ENCODE measurements around the gene TIMM10. TPM values are rescaled to one million over a fixed set of nuclear protein-coding genes. Genes with fewer than 3 reads are reported as not detected.

The TIMM10 gene
- total RNA-seq, 3 donors from 2014 or later, result 37.2 to 56.4 (median 45.9) TPM

- intact Hi-C loops (cut with DNase I; ENCODE audit: low total_unique reads), result no loop called here
Observed at GRCh38 chr11:57496109-57496820, 34.3 kb downstream of the TIMM10 start.

GRCh38 chr11:57493507-57494503 lies 36.7 kb downstream of the TIMM10 start:
- intact Hi-C loops (cut with DNase I; ENCODE audit: low total_unique reads), result no loop called here
- no peaks in the 10 kb centered on the region for H3K9me3 ChIP-seq
- peak; percentile 55 to 69 for DNase-seq (ENCODE audit: low spot score in 2 of 2)
- no peaks in the 10 kb centered on the region for H3K36me3 ChIP-seq
- H3K27ac ChIP-seq, result no peak overlapping the region
- no peaks in the 10 kb centered on the region for H3K27me3 ChIP-seq
- TF ChIP-seq POLR2A (IDR thresholded peaks at IDR 0.05) (no peak), CTCF (IDR thresholded peaks at IDR 0.05) (peak; percentile 72 to 79 (median 73))
- no peaks in the 10 kb centered on the region for H3K4me1 ChIP-seq
- no peak overlapping the region for H3K4me3 ChIP-seq

More at GRCh38 chr11:57496109-57496820, 34.3 kb downstream of the TIMM10 start:
- Histone ChIP-seq H3K27me3 (no peaks in the 10 kb centered on the region), H3K9me3 (no peaks in the 10 kb centered on the region), H3K36me3 (no peaks in the 10 kb centered on the region), H3K4me1 (no peaks in the 10 kb centered on the region), H3K27ac (no peak overlapping the region), H3K4me3 (no peak overlapping the region)
- TF ChIP-seq CTCF (IDR thresholded peaks at IDR 0.05) (no peak), POLR2AphosphoS5 (IDR thresholded peaks at IDR 0.05) (no peak), POLR2A (IDR thresholded peaks at IDR 0.05) (no peak)
- DNase-seq (ENCODE audit: low spot score in 2 of 2), result no peak

- H3K36me3 ChIP-seq, result no peaks in the 10 kb centered on the region
- no peaks in the 10 kb centered on the region for H3K4me1 ChIP-seq
- intact Hi-C loops (cut with DNase I; ENCODE audit: low total_unique reads), result loop anchor here (1.0 kb wide), 1 partner anchor 21 kb away; no protein-coding TSS in a partner anchor
Observed at GRCh38 chr11:57491371-57492061, 39.0 kb downstream of the TIMM10 start.

GRCh38 chr11:57490456-57491248 lies 39.9 kb downstream of the TIMM10 start:
- Histone ChIP-seq H3K9me3 (no peaks in the 10 kb centered on the region), H3K27me3 (no peaks in the 10 kb centered on the region), H3K36me3 (no peaks in the 10 kb centered on the region), H3K27ac (no peak overlapping the region), H3K4me1 (no peaks in the 10 kb centered on the region), H3K4me3 (no peak overlapping the region)
- no peak for TF ChIP-seq POLR2A (IDR thresholded peaks at IDR 0.05)
- no peak for TF ChIP-seq POLR2AphosphoS5 (IDR thresholded peaks at IDR 0.05)
- TF ChIP-seq CTCF (IDR thresholded peaks at IDR 0.05), result no peak
- DNase-seq (ENCODE audit: low spot score in 2 of 2), result no peak
- intact Hi-C loops (cut with DNase I; ENCODE audit: low total_unique reads), result no loop called here

More at GRCh38 chr11:57491371-57492061, 39.0 kb downstream of the TIMM10 start:
- Histone ChIP-seq H3K27ac (no peak overlapping the region), H3K4me3 (no peak overlapping the region), H3K9me3 (no peaks in the 10 kb centered on the region), H3K27me3 (no peaks in the 10 kb centered on the region)
- TF ChIP-seq POLR2A (IDR thresholded peaks at IDR 0.05), result no peak
- peak in 1 of 3 donors; percentile 17 for TF ChIP-seq CTCF (IDR thresholded peaks at IDR 0.05)
- no peak for TF ChIP-seq POLR2AphosphoS5 (IDR thresholded peaks at IDR 0.05)
- no peak for DNase-seq (ENCODE audit: low spot score in 2 of 2)

Data from breast epithelium (tissue), 4 donors.